HEK293 (cell line): ENCODE results near the gene LAMP5.

Experiments
- CTCF ChIA-PET: fragments of 350-600 bp; formaldehyde crosslinking; extraction: SDS; loops from one replicate; lab custom pipeline; 2021; ENCODE audit warnings: antibody characterized with exemption; lab: Yijun Ruan, JAX
- POLR2A ChIA-PET: fragments of 300-600 bp; formaldehyde crosslinking; extraction: SDS; loops from one replicate; lab custom pipeline; 2020; ENCODE audit warnings: antibody characterized with exemption, inconsistent platforms; lab: Yijun Ruan, JAX
- H3K27ac ChIP-seq: fragments of 200-500 bp; sonication (Bioruptor generic); 2 replicates; pipeline ENCODE4 v1.5.1; 2014; ENCODE audit warnings: low read depth, low read length, control low read depth, inconsistent platforms; ENCODE audit errors: extremely low read depth
- H3K36me3 ChIP-seq, 2 experiments: fragments of 200-500 bp in 1 of 2; sonication (Bioruptor generic) in 1 of 2; 1 replicate in 1 of 2; 2 replicates in 1 of 2; pipeline ENCODE4 v1.5.1; 2014 to 2017; ENCODE audit warnings: inconsistent platforms in 2 of 2, low read length in 2 of 2; ENCODE audit not compliant: control insufficient read depth in 2 of 2, insufficient read depth in 1 of 2
- H3K4me1 ChIP-seq: fragments of 200-500 bp; sonication (Bioruptor generic); 2 replicates; pipeline ENCODE4 v1.5.1; 2014; ENCODE audit warnings: mild to moderate bottlenecking, low read length, inconsistent platforms; ENCODE audit not compliant: control insufficient read depth, insufficient read depth
- H3K4me3 ChIP-seq: 2 replicates; pipeline ENCODE4 v1.5.1; 2011; ENCODE audit warnings: low read depth, mild to moderate bottlenecking, control low read depth, low read length, moderate library complexity
- H3K9me3 ChIP-seq: fragments of 200-500 bp; sonication (Bioruptor generic); 2 replicates; pipeline ENCODE4 v1.5.1; 2014; ENCODE audit warnings: low read depth, low read length, inconsistent platforms; ENCODE audit not compliant: control insufficient read depth, insufficient read depth
- GLIS1 ChIP-seq: fragments of 450-650 bp; formaldehyde crosslinking; IDR thresholded peaks from 2 replicates; pipeline ENCODE4 v1.5.1; 2016; ENCODE audit warnings: missing biosample characterization, missing genetic modification characterization
- MYNN ChIP-seq: fragments of 450-650 bp; formaldehyde crosslinking; IDR thresholded peaks from 2 replicates; pipeline ENCODE4 v1.5.1; 2016; ENCODE audit warnings: missing biosample characterization, missing genetic modification characterization, borderline replicate concordance
- YY1 ChIP-seq: fragments of 450-650 bp; formaldehyde crosslinking; IDR thresholded peaks from 2 replicates; pipeline ENCODE4 v1.5.1; 2018; ENCODE audit warnings: missing biosample characterization, missing genetic modification characterization
- ZNF626 ChIP-seq: fragments of 450-650 bp; sonication (Bioruptor Pico); formaldehyde crosslinking; IDR thresholded peaks from 2 replicates; pipeline ENCODE4 v1.5.1; 2018; ENCODE audit warnings: missing biosample characterization, missing genetic modification characterization, inconsistent platforms
- ZNF660 ChIP-seq: fragments of 450-650 bp; IDR thresholded peaks from 2 replicates; pipeline ENCODE4 v1.5.1; 2018; ENCODE audit warnings: missing biosample characterization, mild to moderate bottlenecking, missing genetic modification characterization
- ZNF664 ChIP-seq: fragments of 450-650 bp; formaldehyde crosslinking; IDR thresholded peaks from 2 replicates; pipeline ENCODE4 v1.5.1; 2016; ENCODE audit warnings: missing biosample characterization, missing genetic modification characterization
- ZNF776 ChIP-seq: fragments of 450-650 bp; formaldehyde crosslinking; IDR thresholded peaks from 2 replicates; pipeline ENCODE4 v1.5.0; 2017; ENCODE audit warnings: missing biosample characterization, missing genetic modification characterization, borderline replicate concordance
- TF ChIP-seq, protein P1 (sequence below): fragments of 450-650 bp; formaldehyde crosslinking; IDR thresholded peaks from 2 replicates; pipeline ENCODE4 v1.5.1; 2016; ENCODE audit warnings: missing biosample characterization, missing genetic modification characterization
- TF ChIP-seq, protein P2 (sequence below): IDR thresholded peaks from 2 replicates; pipeline ENCODE4 v1.6.1; 2011; ENCODE audit warnings: mild to moderate bottlenecking, low read depth, low read length, borderline replicate concordance
- TF ChIP-seq, protein P3 (sequence below): fragments of 450-650 bp; formaldehyde crosslinking; IDR thresholded peaks from 2 replicates; pipeline ENCODE4 v1.5.1; 2016; ENCODE audit warnings: missing biosample characterization, missing genetic modification characterization
- TF ChIP-seq, protein P4 (sequence below): fragments of 450-650 bp; IDR thresholded peaks from 2 replicates; pipeline ENCODE4 v1.5.1; 2018; ENCODE audit warnings: missing biosample characterization, mild to moderate bottlenecking, missing genetic modification characterization
- TF ChIP-seq, protein P5 (sequence below): fragments of 450-650 bp; formaldehyde crosslinking; IDR thresholded peaks from 2 replicates; pipeline ENCODE4 v1.5.1; 2016; ENCODE audit warnings: missing biosample characterization, missing genetic modification characterization

Gene LAMP5

DNA sequence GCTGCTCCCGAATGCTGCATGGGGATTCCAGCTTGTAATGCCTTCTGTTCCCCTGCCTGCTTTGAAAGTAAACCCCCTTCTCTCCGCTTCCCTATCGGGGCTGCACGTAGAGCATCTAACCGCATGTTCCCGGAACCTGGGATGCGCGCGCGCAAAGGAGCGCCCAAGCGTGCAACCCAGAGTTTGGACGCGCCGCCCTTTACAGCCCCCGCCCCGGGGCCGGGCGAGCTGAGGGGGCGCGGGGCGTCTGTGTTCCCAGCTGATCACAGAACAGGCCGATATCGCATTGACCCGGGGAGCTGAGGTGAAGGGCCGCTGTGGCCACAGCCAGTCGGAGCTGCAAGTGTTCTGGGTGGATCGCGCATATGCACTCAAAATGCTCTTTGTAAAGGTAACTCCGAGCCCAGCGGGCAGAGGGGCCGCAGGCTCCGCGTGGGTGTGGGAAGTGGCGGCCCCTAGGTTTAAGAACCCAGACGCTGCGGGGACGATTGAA, 1.4 kb downstream of the LAMP5 start:
- ChIA-PET CTCF (no interaction called here), POLR2A (no interaction called here)
- no peaks in the 10 kb centered on the region; the same call in 1 of the 2 replicates for H3K4me1 ChIP-seq
- no peak overlapping the region for H3K4me3 ChIP-seq
- no peak overlapping the region for H3K27ac ChIP-seq
- TF ChIP-seq, protein P1, sequence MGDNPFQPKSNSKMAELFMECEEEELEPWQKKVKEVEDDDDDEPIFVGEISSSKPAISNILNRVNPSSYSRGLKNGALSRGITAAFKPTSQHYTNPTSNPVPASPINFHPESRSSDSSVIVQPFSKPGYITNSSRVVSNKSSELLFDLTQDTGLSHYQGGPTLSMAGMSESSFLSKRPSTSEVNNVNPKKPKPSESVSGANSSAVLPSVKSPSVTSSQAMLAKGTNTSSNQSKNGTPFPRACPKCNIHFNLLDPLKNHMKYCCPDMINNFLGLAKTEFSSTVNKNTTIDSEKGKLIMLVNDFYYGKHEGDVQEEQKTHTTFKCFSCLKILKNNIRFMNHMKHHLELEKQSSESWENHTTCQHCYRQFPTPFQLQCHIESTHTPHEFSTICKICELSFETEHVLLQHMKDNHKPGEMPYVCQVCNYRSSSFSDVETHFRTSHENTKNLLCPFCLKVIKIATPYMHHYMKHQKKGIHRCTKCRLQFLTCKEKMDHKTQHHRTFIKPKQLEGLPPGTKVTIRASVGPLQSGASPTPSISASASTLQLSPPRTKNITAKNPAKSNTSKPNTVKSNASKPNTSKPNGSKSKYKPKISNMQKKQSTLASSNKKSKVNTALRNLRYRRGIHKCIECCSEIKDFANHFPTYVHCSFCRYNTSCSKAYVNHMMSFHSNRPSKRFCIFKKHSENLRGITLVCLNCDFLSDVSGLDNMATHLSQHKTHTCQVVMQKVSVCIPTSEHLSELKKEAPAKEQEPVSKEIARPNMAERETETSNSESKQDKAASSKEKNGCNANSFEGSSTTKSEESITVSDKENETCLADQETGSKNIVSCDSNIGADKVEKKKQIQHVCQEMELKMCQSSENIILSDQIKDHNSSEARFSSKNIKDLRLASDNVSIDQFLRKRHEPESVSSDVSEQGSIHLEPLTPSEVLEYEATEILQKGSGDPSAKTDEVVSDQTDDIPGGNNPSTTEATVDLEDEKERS, result no peak
- TF ChIP-seq ZNF776, result no peak
- TF ChIP-seq ZNF626 (tag by site-specific recombination), result no peak
- TF ChIP-seq GLIS1, result no peak
- TF ChIP-seq, protein P2, sequence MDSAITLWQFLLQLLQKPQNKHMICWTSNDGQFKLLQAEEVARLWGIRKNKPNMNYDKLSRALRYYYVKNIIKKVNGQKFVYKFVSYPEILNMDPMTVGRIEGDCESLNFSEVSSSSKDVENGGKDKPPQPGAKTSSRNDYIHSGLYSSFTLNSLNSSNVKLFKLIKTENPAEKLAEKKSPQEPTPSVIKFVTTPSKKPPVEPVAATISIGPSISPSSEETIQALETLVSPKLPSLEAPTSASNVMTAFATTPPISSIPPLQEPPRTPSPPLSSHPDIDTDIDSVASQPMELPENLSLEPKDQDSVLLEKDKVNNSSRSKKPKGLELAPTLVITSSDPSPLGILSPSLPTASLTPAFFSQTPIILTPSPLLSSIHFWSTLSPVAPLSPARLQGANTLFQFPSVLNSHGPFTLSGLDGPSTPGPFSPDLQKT, result no peak
- TF ChIP-seq, protein P3, sequence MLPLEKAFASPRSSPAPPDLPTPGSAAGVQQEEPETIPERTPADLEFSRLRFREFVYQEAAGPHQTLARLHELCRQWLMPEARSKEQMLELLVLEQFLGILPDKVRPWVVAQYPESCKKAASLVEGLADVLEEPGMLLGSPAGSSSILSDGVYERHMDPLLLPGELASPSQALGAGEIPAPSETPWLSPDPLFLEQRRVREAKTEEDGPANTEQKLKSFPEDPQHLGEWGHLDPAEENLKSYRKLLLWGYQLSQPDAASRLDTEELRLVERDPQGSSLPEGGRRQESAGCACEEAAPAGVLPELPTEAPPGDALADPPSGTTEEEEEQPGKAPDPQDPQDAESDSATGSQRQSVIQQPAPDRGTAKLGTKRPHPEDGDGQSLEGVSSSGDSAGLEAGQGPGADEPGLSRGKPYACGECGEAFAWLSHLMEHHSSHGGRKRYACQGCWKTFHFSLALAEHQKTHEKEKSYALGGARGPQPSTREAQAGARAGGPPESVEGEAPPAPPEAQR (tag by site-specific recombination), result no peak
- TF ChIP-seq, protein P4, sequence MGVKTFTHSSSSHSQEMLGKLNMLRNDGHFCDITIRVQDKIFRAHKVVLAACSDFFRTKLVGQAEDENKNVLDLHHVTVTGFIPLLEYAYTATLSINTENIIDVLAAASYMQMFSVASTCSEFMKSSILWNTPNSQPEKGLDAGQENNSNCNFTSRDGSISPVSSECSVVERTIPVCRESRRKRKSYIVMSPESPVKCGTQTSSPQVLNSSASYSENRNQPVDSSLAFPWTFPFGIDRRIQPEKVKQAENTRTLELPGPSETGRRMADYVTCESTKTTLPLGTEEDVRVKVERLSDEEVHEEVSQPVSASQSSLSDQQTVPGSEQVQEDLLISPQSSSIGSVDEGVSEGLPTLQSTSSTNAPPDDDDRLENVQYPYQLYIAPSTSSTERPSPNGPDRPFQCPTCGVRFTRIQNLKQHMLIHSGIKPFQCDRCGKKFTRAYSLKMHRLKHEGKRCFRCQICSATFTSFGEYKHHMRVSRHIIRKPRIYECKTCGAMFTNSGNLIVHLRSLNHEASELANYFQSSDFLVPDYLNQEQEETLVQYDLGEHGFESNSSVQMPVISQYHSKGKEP, result no peak
- TF ChIP-seq, all 188 proteins: peak for 0
- Histone ChIP-seq H3K36me3 (no peaks in the 10 kb centered on the region), H3K9me3 (no peaks in the 10 kb centered on the region)

DNA sequence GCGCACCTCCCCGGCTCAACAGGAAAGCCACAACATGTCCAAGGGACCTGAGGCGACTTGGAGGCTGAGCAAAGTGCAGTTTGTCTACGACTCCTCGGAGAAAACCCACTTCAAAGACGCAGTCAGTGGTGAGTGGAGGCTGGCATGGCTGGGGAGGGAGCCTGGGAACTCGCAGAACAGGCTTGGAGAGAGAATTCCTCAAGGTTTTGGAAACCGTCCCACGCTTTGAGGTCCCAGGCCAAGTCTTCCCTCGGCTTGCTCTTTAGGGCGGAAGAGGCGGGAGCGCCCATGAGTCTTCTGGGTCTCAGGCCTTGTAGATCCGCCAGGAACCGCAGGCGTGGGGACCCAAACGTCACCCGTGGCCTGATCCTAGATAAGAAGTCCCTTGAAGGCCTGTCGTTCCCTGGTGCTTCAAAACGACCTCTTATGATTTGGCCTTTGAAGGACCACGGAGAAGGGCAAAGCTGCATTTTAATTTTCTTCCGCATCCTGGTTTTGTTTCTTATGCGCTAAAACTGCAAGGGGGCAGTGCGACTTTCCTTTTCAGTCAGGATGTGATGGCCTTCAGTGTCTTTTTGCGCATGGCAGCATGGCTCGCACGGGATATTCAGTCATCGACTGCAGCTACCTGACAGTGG, 2.0 kb downstream of the LAMP5 start:
- POLR2A ChIA-PET, result no interaction called here
- no peaks in the 10 kb centered on the region for H3K9me3 ChIP-seq
- H3K4me1 ChIP-seq, result no peaks in the 10 kb centered on the region; the same call in 1 of the 2 replicates
- H3K36me3 ChIP-seq, result no peaks in the 10 kb centered on the region
- no peak for TF ChIP-seq MYNN (tag by site-specific recombination)
- TF ChIP-seq, all 188 proteins: peak for 0
- Histone ChIP-seq H3K27ac (no peak overlapping the region), H3K4me3 (no peak overlapping the region)
- CTCF ChIA-PET, result no interaction called here

DNA sequence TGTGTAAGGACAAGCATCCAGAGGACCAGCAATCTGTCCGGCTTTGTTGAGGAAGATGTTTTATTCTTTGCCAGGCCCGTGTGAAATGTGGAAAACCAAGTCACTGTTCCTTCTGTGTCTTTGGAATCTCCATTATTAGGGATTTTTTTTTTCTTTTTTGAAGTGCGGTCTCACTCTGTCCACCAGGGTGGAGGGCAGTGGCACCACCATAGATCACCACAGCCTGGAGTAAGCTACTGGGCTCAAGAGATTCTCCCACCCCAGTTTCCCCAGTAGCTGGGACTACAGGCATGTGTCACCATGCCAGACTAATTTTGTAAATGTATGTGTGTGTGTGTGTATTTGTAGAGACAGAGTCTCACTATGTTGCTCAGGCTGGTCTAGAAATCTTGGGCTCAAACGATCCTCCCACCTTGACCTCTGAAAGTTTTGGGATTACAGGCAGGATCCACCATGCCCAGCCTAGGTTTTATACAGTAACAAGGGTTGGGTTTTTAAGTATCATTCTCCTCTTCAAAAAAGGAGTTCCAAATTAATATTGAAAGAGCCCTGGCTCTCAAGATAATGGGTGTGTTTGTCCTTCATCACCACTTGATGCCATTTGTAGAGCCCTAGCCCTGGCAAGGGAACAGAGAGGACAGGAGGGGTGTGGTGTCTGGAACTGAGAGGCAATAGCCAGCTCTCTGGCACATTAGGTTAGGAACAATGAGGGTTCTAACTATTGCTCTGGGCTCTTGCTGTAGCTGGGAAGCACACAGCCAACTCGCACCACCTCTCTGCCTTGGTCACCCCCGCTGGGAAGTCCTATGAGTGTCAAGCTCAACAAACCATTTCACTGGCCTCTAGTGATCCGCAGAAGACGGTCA, 3.1 kb downstream of the LAMP5 start:
- ChIA-PET CTCF (no interaction called here), POLR2A (no interaction called here)
- H3K36me3 ChIP-seq, result no peaks in the 10 kb centered on the region
- no peaks in the 10 kb centered on the region for H3K9me3 ChIP-seq
- no peak overlapping the region for H3K4me3 ChIP-seq
- TF ChIP-seq ZNF660, result no peak
- TF ChIP-seq ZNF664, result no peak
- TF ChIP-seq, protein P5, sequence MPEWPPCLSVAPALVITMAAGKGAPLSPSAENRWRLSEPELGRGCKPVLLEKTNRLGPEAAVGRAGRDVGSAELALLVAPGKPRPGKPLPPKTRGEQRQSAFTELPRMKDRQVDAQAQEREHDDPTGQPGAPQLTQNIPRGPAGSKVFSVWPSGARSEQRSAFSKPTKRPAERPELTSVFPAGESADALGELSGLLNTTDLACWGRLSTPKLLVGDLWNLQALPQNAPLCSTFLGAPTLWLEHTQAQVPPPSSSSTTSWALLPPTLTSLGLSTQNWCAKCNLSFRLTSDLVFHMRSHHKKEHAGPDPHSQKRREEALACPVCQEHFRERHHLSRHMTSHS (tag by site-specific recombination), result no peak
- TF ChIP-seq YY1, result no peak
- H3K4me1 ChIP-seq, result no peaks in the 10 kb centered on the region; the same call in 1 of the 2 replicates
- H3K27ac ChIP-seq, result no peak overlapping the region
